NT2/D1 (cell line): ENCODE data around the gene TMPRSS11E.
A peak's percentile ranks its signal among the peaks of the same experiment; 100 is the strongest.
"Not testable (repeated sequence)": the region's sequence is repeated elsewhere in the genome, so short reads cannot be mapped to it uniquely, and the experiment has no call there.

Source experiments
- DNase-seq: peaks from one replicate; pipeline ENCODE4 v3.0.0-alpha.2; 2011; ENCODE audit warnings: low read depth, low spot score
- H3K27me3 ChIP-seq: 2 replicates; pipeline ENCODE4 v1.6.0; 2011; ENCODE audit warnings: mild to moderate bottlenecking; ENCODE audit not compliant: insufficient read length, insufficient read depth
- H3K36me3 ChIP-seq: 2 replicates; pipeline ENCODE4 v1.6.1; 2011; ENCODE audit warnings: mild to moderate bottlenecking, low read length, mixed read lengths; ENCODE audit not compliant: insufficient read depth, insufficient read length
- H3K4me1 ChIP-seq: 2 replicates; pipeline ENCODE4 v1.5.1; 2011; ENCODE audit not compliant: insufficient read depth, insufficient read length
- H3K4me3 ChIP-seq: 2 replicates; pipeline ENCODE4 v1.5.1; 2011; ENCODE audit warnings: low read depth; ENCODE audit not compliant: insufficient read length
- H3K9ac ChIP-seq: 2 replicates; pipeline ENCODE4 v1.6.0; 2011; ENCODE audit warnings: low read depth; ENCODE audit not compliant: insufficient read length
- H3K9me3 ChIP-seq: 2 replicates; pipeline ENCODE4 v1.5.1; 2011; ENCODE audit warnings: mild to moderate bottlenecking, low read length; ENCODE audit not compliant: insufficient read depth
- SUZ12 ChIP-seq: IDR thresholded peaks from 2 replicates; pipeline ENCODE4 v1.6.1; 2011; ENCODE audit not compliant: insufficient read length, insufficient read depth; ENCODE audit errors: extremely low read depth
- YY1 ChIP-seq: IDR thresholded peaks from 2 replicates; pipeline ENCODE4 v1.6.1; 2011; ENCODE audit not compliant: insufficient read length, insufficient read depth
- ZNF274 ChIP-seq: IDR thresholded peaks from 2 replicates; pipeline ENCODE4 v1.6.1; 2011; ENCODE audit warnings: mild to moderate bottlenecking, low read depth, low read length

Gene TMPRSS11E, protein sequence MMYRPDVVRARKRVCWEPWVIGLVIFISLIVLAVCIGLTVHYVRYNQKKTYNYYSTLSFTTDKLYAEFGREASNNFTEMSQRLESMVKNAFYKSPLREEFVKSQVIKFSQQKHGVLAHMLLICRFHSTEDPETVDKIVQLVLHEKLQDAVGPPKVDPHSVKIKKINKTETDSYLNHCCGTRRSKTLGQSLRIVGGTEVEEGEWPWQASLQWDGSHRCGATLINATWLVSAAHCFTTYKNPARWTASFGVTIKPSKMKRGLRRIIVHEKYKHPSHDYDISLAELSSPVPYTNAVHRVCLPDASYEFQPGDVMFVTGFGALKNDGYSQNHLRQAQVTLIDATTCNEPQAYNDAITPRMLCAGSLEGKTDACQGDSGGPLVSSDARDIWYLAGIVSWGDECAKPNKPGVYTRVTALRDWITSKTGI

GRCh38 chr4:68447201-68447600, at the start of gene TMPRSS11E:
Gene TMPRSS11E (plus strand): TSS chr4:68447463. CDS start chr4:68447513, 50 bp downstream.
- no peak within 1 kb of the TSS for H3K9ac ChIP-seq
- no peak for DNase-seq
- H3K4me1 ChIP-seq: no peaks in the 10 kb centered on the region
- no peaks in the 10 kb centered on the region for H3K36me3 ChIP-seq
- peaks cover 13% of the 10 kb centered on the region; the same call in 1 of the 2 replicates for H3K9me3 ChIP-seq
- TF ChIP-seq YY1: no peak
- TF ChIP-seq ZNF274: no peak
- TF ChIP-seq SUZ12: no peak
- no peak within 1 kb of the TSS for H3K4me3 ChIP-seq
- no peaks in the 10 kb centered on the region for H3K27me3 ChIP-seq

DNA sequence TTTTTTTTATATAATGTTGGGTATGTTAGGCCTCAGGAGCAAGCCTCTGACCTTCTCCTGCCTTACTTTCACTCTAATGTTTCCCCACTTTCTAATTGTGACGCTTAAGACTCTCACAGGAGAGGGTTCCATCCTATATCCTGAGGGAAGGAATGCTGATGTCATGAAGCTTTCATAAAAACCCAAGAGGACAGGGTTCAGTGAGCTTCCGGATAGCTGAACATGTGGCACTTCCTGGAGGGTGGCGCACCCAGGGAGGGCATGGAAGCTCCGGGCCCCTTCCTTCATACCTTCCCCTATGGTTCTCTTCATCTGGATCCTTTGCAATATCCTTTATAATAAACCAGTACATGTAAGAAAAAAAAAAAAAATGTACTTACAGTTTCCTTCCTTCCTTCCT, 48.0 kb upstream of the TMPRSS11E start:
- DNase-seq: no peak
- Histone ChIP-seq H3K27me3 (no peaks in the 10 kb centered on the region), H3K4me3 (no peak overlapping the region), H3K4me1 (no peaks in the 10 kb centered on the region), H3K36me3 (no peaks in the 10 kb centered on the region), H3K9me3 (peaks cover 5% of the 10 kb centered on the region; the same call in 1 of the 2 replicates), H3K9ac (no peak overlapping the region)
- TF ChIP-seq YY1: no peak
- no peak for TF ChIP-seq SUZ12
- no peak for TF ChIP-seq ZNF274

DNA sequence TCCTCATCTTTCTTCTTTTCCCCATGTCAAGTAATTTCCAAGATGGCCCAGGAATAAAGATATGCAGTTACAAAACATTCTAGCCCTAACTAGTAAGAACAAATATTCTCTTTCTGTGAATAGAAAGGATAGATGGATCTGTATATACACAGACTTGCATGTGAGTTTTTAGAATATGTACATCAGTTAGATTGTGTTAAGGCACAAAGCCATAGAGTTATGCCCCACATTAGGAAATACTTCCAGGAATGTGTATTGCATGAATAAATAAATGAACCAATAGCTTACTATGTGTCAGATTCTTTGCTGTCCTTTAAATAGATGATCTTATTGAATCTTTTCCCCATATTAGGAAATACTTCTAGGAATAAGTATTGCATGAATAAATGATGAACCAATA, 46.0 kb upstream of the TMPRSS11E start:
- Histone ChIP-seq H3K27me3 (no peaks in the 10 kb centered on the region), H3K9me3 (peaks cover 21% of the 10 kb centered on the region; the same call in 1 of the 2 replicates), H3K4me1 (no peaks in the 10 kb centered on the region), H3K9ac (no peak overlapping the region), H3K4me3 (no peak overlapping the region), H3K36me3 (no peaks in the 10 kb centered on the region)
- no peak for DNase-seq
- TF ChIP-seq SUZ12 (no peak), ZNF274 (no peak), YY1 (no peak)

DNA sequence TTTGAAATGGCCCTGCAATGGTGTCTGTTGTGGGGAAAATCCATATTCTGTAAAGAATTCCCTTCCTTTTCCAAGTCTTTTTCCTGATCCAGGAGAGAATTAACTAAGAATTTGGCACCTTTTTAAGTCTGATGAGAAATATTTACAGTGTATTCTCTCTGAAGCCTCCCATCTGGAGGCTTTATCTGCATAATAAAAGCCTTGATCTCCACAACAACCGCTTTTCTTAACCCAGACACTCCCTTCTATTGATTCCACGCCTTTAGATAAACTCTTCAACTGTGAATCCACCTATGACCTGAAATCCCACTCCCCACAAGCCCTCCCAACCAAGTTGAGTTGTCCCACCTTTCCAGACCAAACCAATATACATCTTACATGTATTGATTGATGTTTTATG, 43.1 kb upstream of the TMPRSS11E start:
- Histone ChIP-seq H3K4me1 (no peaks in the 10 kb centered on the region), H3K4me3 (no peak overlapping the region), H3K27me3 (no peaks in the 10 kb centered on the region), H3K36me3 (no peaks in the 10 kb centered on the region), H3K9ac (no peak overlapping the region), H3K9me3 (peaks cover 36% of the 10 kb centered on the region; the same call in 1 of the 2 replicates)
- TF ChIP-seq YY1: no peak
- no peak for TF ChIP-seq ZNF274
- no peak for TF ChIP-seq SUZ12
- peak; percentile 39 for DNase-seq

DNA sequence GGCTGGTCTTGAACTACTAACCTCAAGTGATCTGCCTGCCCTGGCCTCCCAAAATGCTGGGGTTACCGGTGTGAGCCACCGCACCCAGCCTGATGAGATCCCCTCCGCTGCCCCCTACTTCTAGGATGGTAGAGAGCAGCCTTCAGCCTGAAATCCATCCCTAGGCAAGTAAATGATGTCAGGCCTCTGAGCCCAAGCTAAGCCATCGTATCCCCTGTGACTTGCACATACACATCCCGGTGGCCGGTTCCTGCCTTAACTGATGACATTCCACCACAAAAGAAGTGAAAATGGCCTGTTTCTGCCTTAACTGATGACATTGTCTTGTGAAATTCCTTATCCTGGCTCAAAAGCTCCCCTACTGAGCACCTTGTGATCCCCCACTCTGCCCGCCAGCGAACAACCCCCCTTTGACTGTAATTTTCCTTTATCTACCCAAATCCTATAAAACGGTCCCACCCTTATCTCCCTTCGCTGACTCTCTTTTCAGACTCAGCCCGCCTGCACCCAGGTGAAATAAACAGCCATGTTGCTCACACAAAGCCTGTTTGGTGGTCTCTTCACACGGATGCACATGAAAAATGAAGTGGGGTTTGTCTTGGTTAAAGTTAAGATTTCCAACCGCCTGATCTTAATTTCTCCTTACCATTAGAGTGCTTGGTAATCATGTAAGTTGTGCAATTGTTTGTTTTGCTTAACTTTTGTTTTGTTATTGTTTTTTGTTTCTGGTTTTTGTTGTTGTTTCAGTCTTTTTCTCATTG, 41.4 kb upstream of the TMPRSS11E start:
- H3K36me3 ChIP-seq, H3K4me1 ChIP-seq, H3K27me3 ChIP-seq, DNase-seq, H3K4me3 ChIP-seq, H3K9ac ChIP-seq: not testable (repeated sequence)
- H3K9me3 ChIP-seq: peaks cover 46% of the 10 kb centered on the region; the same call in 1 of the 2 replicates

GRCh38 chr4:68406479-68406859, 40.8 kb upstream of the TMPRSS11E start:
- no peak for DNase-seq
- Histone ChIP-seq H3K9ac (no peak overlapping the region), H3K9me3 (peaks cover 46% of the 10 kb centered on the region; the same call in 1 of the 2 replicates), H3K36me3 (no peaks in the 10 kb centered on the region), H3K27me3 (no peaks in the 10 kb centered on the region), H3K4me3 (no peak overlapping the region), H3K4me1 (no peaks in the 10 kb centered on the region)
- TF ChIP-seq YY1 (no peak), ZNF274 (no peak), SUZ12 (no peak)

DNA sequence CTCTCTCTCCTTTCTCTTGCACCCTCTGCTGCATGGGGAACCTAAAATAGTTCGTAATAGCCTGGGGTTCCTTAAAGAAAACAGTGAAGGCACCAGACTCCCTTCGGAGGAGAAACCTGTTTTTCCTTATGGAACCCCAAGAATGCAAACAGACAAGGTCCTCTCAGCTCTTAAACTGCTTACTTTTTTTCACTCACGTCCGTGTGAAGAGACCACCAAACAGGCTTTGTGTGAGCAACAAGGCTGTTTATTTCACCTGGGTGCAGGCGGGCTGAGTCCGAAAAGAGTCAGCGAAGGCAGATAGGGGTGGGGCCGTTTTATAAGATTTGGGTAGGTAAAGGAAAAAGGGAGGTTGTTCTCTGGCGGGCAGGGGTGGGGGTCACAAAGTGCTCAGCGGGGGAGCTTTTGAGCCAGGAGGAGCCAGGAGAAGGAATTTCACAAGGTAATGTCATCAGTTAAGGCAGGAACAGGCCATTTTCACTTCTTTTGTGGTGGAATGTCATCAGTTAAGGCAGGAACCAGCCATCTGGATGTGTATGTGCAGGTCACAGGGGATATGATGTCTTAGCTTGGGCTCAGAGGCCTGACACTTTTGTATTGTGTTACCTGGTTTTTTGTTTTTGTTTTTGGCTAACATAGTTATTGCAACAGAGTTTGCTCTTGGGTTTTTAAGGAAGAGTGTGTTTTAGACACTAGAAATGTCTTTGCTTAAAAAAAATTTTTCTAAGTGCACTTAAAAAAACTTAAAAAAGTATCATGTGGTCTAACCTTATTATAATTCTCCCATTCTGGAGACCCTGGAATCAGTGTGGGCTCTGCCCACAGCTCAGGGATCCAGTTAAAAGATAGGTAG, 40.0 kb upstream of the TMPRSS11E start:
- H3K27me3 ChIP-seq, H3K4me3 ChIP-seq, H3K9ac ChIP-seq, H3K4me1 ChIP-seq, H3K36me3 ChIP-seq, DNase-seq: not testable (repeated sequence)
- peaks cover 46% of the 10 kb centered on the region; the same call in 1 of the 2 replicates for H3K9me3 ChIP-seq
